Osteoblast (primary cell): ENCODE results near the gene LAMP2. TPM values are rescaled to one million over a fixed set of nuclear protein-coding genes. Genes with fewer than 3 reads are reported as not detected.

Experiments used
- DNase-seq: peaks from one replicate; pipeline ENCODE4 v3.0.0; 2011; ENCODE audit warnings: low spot score, mixed read lengths; ENCODE audit not compliant: insufficient read length; ENCODE audit errors: missing footprints
- H2AFZ ChIP-seq: 2 replicates; pipeline ENCODE4 v1.6.0; 2011; ENCODE audit warnings: mild to moderate bottlenecking, low read length
- H3K27ac ChIP-seq: 2 replicates; pipeline ENCODE4 v1.5.1; 2011; ENCODE audit warnings: mild to moderate bottlenecking, low read depth, low read length, moderate library complexity
- H3K27me3 ChIP-seq: 2 replicates; pipeline ENCODE4 v1.6.0; 2012; ENCODE audit warnings: mild to moderate bottlenecking, control low read depth, inconsistent platforms, low read length, moderate library complexity; ENCODE audit not compliant: insufficient read depth
- H3K36me3 ChIP-seq: 2 replicates; pipeline ENCODE4 v1.5.1; 2011; ENCODE audit warnings: mild to moderate bottlenecking, low read length, control low read depth, moderate library complexity; ENCODE audit not compliant: insufficient read depth
- H3K4me1 ChIP-seq: 2 replicates; pipeline ENCODE4 v1.5.1; 2011; ENCODE audit warnings: mild to moderate bottlenecking, low read length, control low read depth, moderate library complexity; ENCODE audit not compliant: insufficient read depth
- H3K4me2 ChIP-seq: 2 replicates; pipeline ENCODE4 v1.6.0; 2011; ENCODE audit warnings: mild to moderate bottlenecking, low read length; ENCODE audit not compliant: insufficient read depth
- H3K4me3 ChIP-seq: fragments of 200-600 bp; sonication (generic); 3 replicates; pipeline ENCODE4 v1.5.1; 2012; ENCODE audit warnings: mild to moderate bottlenecking, low read length, inconsistent platforms; ENCODE audit not compliant: insufficient read depth
- H3K79me2 ChIP-seq: 2 replicates; pipeline ENCODE4 v1.6.0; 2012; ENCODE audit warnings: mild to moderate bottlenecking, low read length, control low read depth, inconsistent platforms; ENCODE audit not compliant: insufficient read depth
- H3K9me3 ChIP-seq: 2 replicates; pipeline ENCODE4 v1.5.1; 2011; ENCODE audit warnings: low read depth, low read length, control low read depth
- H4K20me1 ChIP-seq: 2 replicates; pipeline ENCODE4 v1.6.0; 2012; ENCODE audit warnings: mild to moderate bottlenecking, low read length, control low read depth; ENCODE audit not compliant: insufficient read depth
- CTCF ChIP-seq: IDR thresholded peaks from 2 replicates; pipeline ENCODE4 v1.5.1; 2011; ENCODE audit warnings: mild to moderate bottlenecking, low read depth, low read length, moderate library complexity; ENCODE audit errors: extremely low read depth
- total RNA-seq: library from RNA; depleted of rRNA; stranded (reverse); fragments of >200 nt; gene quantifications from 2 replicates; pipeline ENCODE4 v1.2.3, GENCODE V29; 2012

LAMP2 gene
- total RNA-seq, 1 donor: 237 TPM

GRCh38 chrX:120408168-120408567 is 60.9 kb downstream of the LAMP2 start:
- no peaks in the 10 kb centered on the region for H3K4me1 ChIP-seq
- no peaks in the 10 kb centered on the region for H4K20me1 ChIP-seq

GRCh38 chrX:120406638-120407037 is 62.5 kb downstream of the LAMP2 start:
- no peaks in the 10 kb centered on the region for H3K4me1 ChIP-seq
- no peak for TF ChIP-seq CTCF
- no peak overlapping the region for H3K4me2 ChIP-seq
- no peak overlapping the region for H2AFZ ChIP-seq
- peak; percentile 31 for DNase-seq
- no peaks in the 10 kb centered on the region for H3K36me3 ChIP-seq
- H3K9me3 ChIP-seq: no peaks in the 10 kb centered on the region
- no peak overlapping the region for H3K27ac ChIP-seq
- H3K27me3 ChIP-seq: no peaks in the 10 kb centered on the region
- H3K79me2 ChIP-seq: no peaks in the 10 kb centered on the region
- H3K4me3 ChIP-seq: no peak overlapping the region
- no peaks in the 10 kb centered on the region for H4K20me1 ChIP-seq

More at GRCh38 chrX:120408168-120408567, 60.9 kb downstream of the LAMP2 start:
- Histone ChIP-seq H3K79me2 (no peaks in the 10 kb centered on the region), H3K4me3 (no peak overlapping the region), H3K27ac (no peak overlapping the region), H3K27me3 (no peaks in the 10 kb centered on the region), H3K36me3 (no peaks in the 10 kb centered on the region), H3K9me3 (no peaks in the 10 kb centered on the region), H2AFZ (no peak overlapping the region), H3K4me2 (no peak overlapping the region)
- no peak for DNase-seq
- no peak for TF ChIP-seq CTCF

- Histone ChIP-seq H3K36me3 (no peaks in the 10 kb centered on the region), H3K4me2 (no peak overlapping the region)
These were observed 66.7 kb downstream of the LAMP2 start for GRCh38 chrX:120402369-120402768.

GRCh38 chrX:120401301-120401700 is 67.8 kb downstream of the LAMP2 start:
- no peaks in the 10 kb centered on the region for H3K9me3 ChIP-seq
- no peak for TF ChIP-seq CTCF
- H3K79me2 ChIP-seq: no peaks in the 10 kb centered on the region
- H3K27ac ChIP-seq: no peak overlapping the region
- no peaks in the 10 kb centered on the region for H3K4me1 ChIP-seq
- H3K4me2 ChIP-seq: no peak overlapping the region
- H3K4me3 ChIP-seq: no peak overlapping the region
- no peaks in the 10 kb centered on the region for H3K36me3 ChIP-seq
- DNase-seq: no peak
- no peaks in the 10 kb centered on the region for H3K27me3 ChIP-seq
- H2AFZ ChIP-seq: no peak overlapping the region
- H4K20me1 ChIP-seq: no peaks in the 10 kb centered on the region

More at GRCh38 chrX:120402369-120402768, 66.7 kb downstream of the LAMP2 start:
- no peaks in the 10 kb centered on the region for H3K9me3 ChIP-seq
- no peaks in the 10 kb centered on the region for H4K20me1 ChIP-seq
- no peak overlapping the region for H2AFZ ChIP-seq
- H3K4me3 ChIP-seq: no peak overlapping the region
- no peaks in the 10 kb centered on the region for H3K27me3 ChIP-seq
- DNase-seq: no peak
- no peak overlapping the region for H3K27ac ChIP-seq
- no peaks in the 10 kb centered on the region for H3K4me1 ChIP-seq
- H3K79me2 ChIP-seq: no peaks in the 10 kb centered on the region
- no peak for TF ChIP-seq CTCF
